A549 (cell line): ENCODE data around the gene TCHP. TPM values are rescaled to one million over a fixed set of nuclear protein-coding genes. Genes with fewer than 3 reads are reported as not detected.

Source experiments
- ATAC-seq, 2 experiments: fragments of 200-7000 bp in 1 of 2; fragments of >200 bp in 1 of 2; cut with Nextera tagmentation in 1 of 2; cut with Tn5 transposase in 1 of 2; 3 replicates each; pipeline versions ENCODE4 v1.8.0 to v1.9.1; 2018 to 2020; ENCODE audit warnings: mild to moderate bottlenecking in 1 of 2, moderate library complexity in 1 of 2
- CTCF ChIA-PET: fragments of 300-600 bp; sonication (Branson Sonifier 250); formaldehyde crosslinking; extraction: SDS; loops from one replicate; lab custom pipeline; 2021; ENCODE audit warnings: antibody characterized with exemption, inconsistent platforms; lab: Yijun Ruan, JAX
- POLR2A ChIA-PET: fragments of 350-600 bp; formaldehyde crosslinking; extraction: SDS; loops from one replicate; lab custom pipeline; 2021; ENCODE audit warnings: antibody characterized with exemption, inconsistent platforms; lab: Yijun Ruan, JAX
- DNase-seq, 2 experiments: peaks; one replicate each; pipeline versions ENCODE4 v3.0.0 to v3.0.0-alpha.2; 2011 to 2016; ENCODE audit warnings: low read depth in 1 of 2, low spot score in 1 of 2
- FAIRE-seq: peaks from 2 replicates; lab custom pipeline; 2011; peaks lifted over from hg19 to GRCh38; lab: Jason Lieb, UNC
- H3K27ac ChIP-seq, 2 experiments: fragments of >200 bp; sonication (Bioruptor Twin); formaldehyde crosslinking; 3 replicates each; pipeline ENCODE4 v1.5.1; 2016 to 2017
- H3K4me1 ChIP-seq: fragments of >200 bp; sonication (Bioruptor Twin); formaldehyde crosslinking; 3 replicates; pipeline ENCODE4 v1.6.1; 2016
- H3K4me2 ChIP-seq: fragments of >200 bp; sonication (Bioruptor Twin); formaldehyde crosslinking; 3 replicates; pipeline ENCODE4 v1.6.1; 2016
- H3K4me3 ChIP-seq: fragments of >200 bp; sonication (Bioruptor Twin); formaldehyde crosslinking; 3 replicates; pipeline ENCODE4 v1.5.1; 2016
- H3K9me3 ChIP-seq: fragments of >200 bp; sonication (Bioruptor Twin); formaldehyde crosslinking; 3 replicates; pipeline ENCODE4 v1.6.1; 2016
- CHD2 ChIP-seq: fragments of 150-350 bp; IDR thresholded peaks from 2 replicates; pipeline ENCODE4 v1.6.1; 2014; ENCODE audit warnings: low read length; ENCODE audit not compliant: partially characterized antibody
- CHD4 ChIP-seq: fragments of 200-600 bp; sonication (generic); IDR thresholded peaks from 2 replicates; pipeline ENCODE4 v1.6.1; 2016; ENCODE audit warnings: antibody characterized with exemption, mild to moderate bottlenecking, borderline replicate concordance
- EHF ChIP-seq: fragments of 250-450 bp; sonication (Bioruptor Pico); IDR thresholded peaks from 2 replicates; pipeline ENCODE4 v1.5.0; 2020; ENCODE audit warnings: mild to moderate bottlenecking
- EHMT2 ChIP-seq: fragments of 200-600 bp; sonication (generic); IDR thresholded peaks from 2 replicates; pipeline ENCODE4 v1.6.1; 2016; ENCODE audit warnings: antibody characterized with exemption, low read depth, mild to moderate bottlenecking, moderate library complexity
- ESRRA ChIP-seq: fragments of 150-350 bp; IDR thresholded peaks from 2 replicates; pipeline ENCODE4 v1.6.1; 2014; ENCODE audit warnings: mild to moderate bottlenecking, low read length, borderline replicate concordance
- FOSB ChIP-seq: fragments of 250-450 bp; sonication (Bioruptor Pico); IDR thresholded peaks from 2 replicates; pipeline ENCODE4 v1.5.0; 2020; ENCODE audit warnings: mild to moderate bottlenecking, moderate library complexity
- FOXS1 ChIP-seq: fragments of 250-450 bp; sonication (Bioruptor Pico); IDR thresholded peaks from 2 replicates; pipeline ENCODE4 v1.5.0; 2020; ENCODE audit warnings: mild to moderate bottlenecking, moderate library complexity
- GATA3 ChIP-seq: IDR thresholded peaks from 2 replicates; pipeline ENCODE4 v1.6.1; 2012; ENCODE audit warnings: borderline replicate concordance
- HDAC2 ChIP-seq: fragments of 200-600 bp; sonication (generic); IDR thresholded peaks from 2 replicates; pipeline ENCODE4 v1.6.1; 2016
- HEYL ChIP-seq: fragments of 250-450 bp; sonication (Bioruptor Pico); IDR thresholded peaks from 2 replicates; pipeline ENCODE4 v1.8.0; 2021; ENCODE audit warnings: mild to moderate bottlenecking, moderate library complexity
- HOXB5 ChIP-seq: fragments of 250-450 bp; sonication (Bioruptor Pico); IDR thresholded peaks from 2 replicates; pipeline ENCODE4 v1.5.0; 2020; ENCODE audit warnings: mild to moderate bottlenecking, moderate library complexity
- KDM1A ChIP-seq: fragments of 200-600 bp; sonication (generic); IDR thresholded peaks from 2 replicates; pipeline ENCODE4 v1.6.1; 2016; ENCODE audit warnings: low read depth, mild to moderate bottlenecking
- MAZ ChIP-seq: fragments of 150-350 bp; IDR thresholded peaks from 2 replicates; pipeline ENCODE4 v1.6.1; 2014; ENCODE audit warnings: antibody characterized with exemption, low read depth, low read length, borderline replicate concordance
- MYC ChIP-seq: IDR thresholded peaks from 2 replicates; pipeline ENCODE4 v1.6.1; 2012; ENCODE audit warnings: mild to moderate bottlenecking, inconsistent platforms, low read length, improper control_type of control experiment, borderline replicate concordance
- NR3C1 ChIP-seq: fragments of >200 bp; sonication (Bioruptor Twin); formaldehyde crosslinking; IDR thresholded peaks from 3 replicates; pipeline ENCODE4 v1.6.1; 2017
- RCOR1 ChIP-seq: fragments of 150-350 bp; IDR thresholded peaks from 2 replicates; pipeline ENCODE4 v1.6.1; 2014; ENCODE audit warnings: antibody characterized with exemption, low read length, low read depth
- RFX5 ChIP-seq: fragments of 450-650 bp; IDR thresholded peaks from 2 replicates; pipeline ENCODE4 v1.7.1; 2014; ENCODE audit warnings: antibody characterized with exemption, mild to moderate bottlenecking, moderate library complexity
- SMC3 ChIP-seq: fragments of >200 bp; sonication (Bioruptor Twin); formaldehyde crosslinking; IDR thresholded peaks from 3 replicates; pipeline ENCODE4 v1.6.1; 2018; ENCODE audit warnings: inconsistent platforms
- SREBF2 ChIP-seq: fragments of 450-650 bp; IDR thresholded peaks from 2 replicates; pipeline ENCODE4 v1.6.1; 2014; ENCODE audit warnings: mild to moderate bottlenecking, moderate library complexity
- TP53 ChIP-seq: fragments of 250-450 bp; sonication (Bioruptor Pico); IDR thresholded peaks from 2 replicates; pipeline ENCODE4 v1.5.0; 2021; ENCODE audit warnings: mild to moderate bottlenecking, moderate library complexity
- WGBS: methylation state at CpG from one replicate; pipeline ENCODE4 v1.1.6; 2017; ENCODE audit errors: missing lambda C conversion rate; 5-methylcytosine and 5-hydroxymethylcytosine counted together
- polyA plus RNA-seq, 4 experiments: library from polyadenylated mRNA; depleted of rRNA in 3 of 4; stranded (reverse); fragments of >200 nt; fragmentation: RNase III in 1 of 4; extraction: RNeasy Plus Mini Kit Qiagen cat#74134 plus additional on column Dnase treatment in 1 of 4; gene quantifications; 2 replicates in 3 of 4; 3 replicates in 1 of 4; pipeline ENCODE4 v1.2.3, GENCODE V29; 2011 to 2017
- TF ChIP-seq, protein P1 (sequence below): IDR thresholded peaks from 2 replicates; pipeline ENCODE4 v1.6.1; 2012; ENCODE audit warnings: low read depth, borderline replicate concordance
- TF ChIP-seq, protein P2 (sequence below): fragments of >200 bp; sonication (Bioruptor Twin); formaldehyde crosslinking; IDR thresholded peaks from 3 replicates; pipeline ENCODE4 v1.5.1; 2016
- TF ChIP-seq, protein P3 (sequence below): IDR thresholded peaks from 2 replicates; pipeline ENCODE4 v1.6.1; 2012
- TF ChIP-seq, protein P4 (sequence below): fragments of 150-350 bp; IDR thresholded peaks from 2 replicates; pipeline ENCODE4 v1.6.1; 2014; ENCODE audit warnings: low read depth, mild to moderate bottlenecking, low read length

TCHP gene
- polyA plus RNA-seq, 2 of the 4 experiments (the other 2 are of a cell fraction), result 18.4 to 33.4 TPM

DNA sequence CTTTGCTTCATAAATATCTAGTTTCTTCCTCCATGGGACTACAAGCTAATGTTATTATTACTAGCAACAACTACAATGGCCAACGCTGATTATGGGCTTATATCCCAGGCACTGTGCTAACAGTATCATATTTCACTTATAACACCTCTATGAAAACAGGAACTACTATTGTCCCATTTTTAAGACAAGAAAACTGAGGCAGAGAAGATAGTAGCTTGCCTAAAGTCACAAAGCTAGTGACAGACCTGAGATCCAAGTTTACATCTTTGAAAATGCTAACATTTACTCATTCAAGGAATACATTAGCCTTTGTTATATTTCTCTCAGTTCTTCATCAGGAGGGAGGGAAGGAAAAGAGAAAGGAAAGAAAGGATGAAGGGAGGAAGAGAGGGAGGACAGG lies 63.3 kb downstream of the TCHP start:
- no peak for FAIRE-seq
- no peaks in the 10 kb centered on the region for H3K9me3 ChIP-seq
- H3K4me1 ChIP-seq, result no peaks in the 10 kb centered on the region
- H3K4me3 ChIP-seq, result no peak overlapping the region
- H3K4me2 ChIP-seq, result no peak overlapping the region
- no peak overlapping the region for H3K27ac ChIP-seq
- CTCF ChIA-PET, result interaction anchor here (0.9 kb wide), 1 partner anchor 20 kb away, joined by 3 read pairs; no protein-coding TSS in a partner anchor
- TF ChIP-seq TP53 (CRISPR knock-in tag) (no peak), MYC (no peak), ESRRA (no peak), HOXB5 (CRISPR knock-in tag) (no peak), CHD4 (no peak), FOSB (no peak), EHMT2 (no peak), NR3C1 (no peak), SMC3 (no peak), EHF (CRISPR knock-in tag) (no peak), RCOR1 (no peak), HEYL (CRISPR knock-in tag) (no peak), GATA3 (no peak), RFX5 (no peak), MAZ (no peak)
- TF ChIP-seq, protein P1, sequence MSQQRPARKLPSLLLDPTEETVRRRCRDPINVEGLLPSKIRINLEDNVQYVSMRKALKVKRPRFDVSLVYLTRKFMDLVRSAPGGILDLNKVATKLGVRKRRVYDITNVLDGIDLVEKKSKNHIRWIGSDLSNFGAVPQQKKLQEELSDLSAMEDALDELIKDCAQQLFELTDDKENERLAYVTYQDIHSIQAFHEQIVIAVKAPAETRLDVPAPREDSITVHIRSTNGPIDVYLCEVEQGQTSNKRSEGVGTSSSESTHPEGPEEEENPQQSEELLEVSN, result no peak
- TF ChIP-seq, protein P2, sequence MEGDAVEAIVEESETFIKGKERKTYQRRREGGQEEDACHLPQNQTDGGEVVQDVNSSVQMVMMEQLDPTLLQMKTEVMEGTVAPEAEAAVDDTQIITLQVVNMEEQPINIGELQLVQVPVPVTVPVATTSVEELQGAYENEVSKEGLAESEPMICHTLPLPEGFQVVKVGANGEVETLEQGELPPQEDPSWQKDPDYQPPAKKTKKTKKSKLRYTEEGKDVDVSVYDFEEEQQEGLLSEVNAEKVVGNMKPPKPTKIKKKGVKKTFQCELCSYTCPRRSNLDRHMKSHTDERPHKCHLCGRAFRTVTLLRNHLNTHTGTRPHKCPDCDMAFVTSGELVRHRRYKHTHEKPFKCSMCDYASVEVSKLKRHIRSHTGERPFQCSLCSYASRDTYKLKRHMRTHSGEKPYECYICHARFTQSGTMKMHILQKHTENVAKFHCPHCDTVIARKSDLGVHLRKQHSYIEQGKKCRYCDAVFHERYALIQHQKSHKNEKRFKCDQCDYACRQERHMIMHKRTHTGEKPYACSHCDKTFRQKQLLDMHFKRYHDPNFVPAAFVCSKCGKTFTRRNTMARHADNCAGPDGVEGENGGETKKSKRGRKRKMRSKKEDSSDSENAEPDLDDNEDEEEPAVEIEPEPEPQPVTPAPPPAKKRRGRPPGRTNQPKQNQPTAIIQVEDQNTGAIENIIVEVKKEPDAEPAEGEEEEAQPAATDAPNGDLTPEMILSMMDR, result no peak
- TF ChIP-seq, protein P3, sequence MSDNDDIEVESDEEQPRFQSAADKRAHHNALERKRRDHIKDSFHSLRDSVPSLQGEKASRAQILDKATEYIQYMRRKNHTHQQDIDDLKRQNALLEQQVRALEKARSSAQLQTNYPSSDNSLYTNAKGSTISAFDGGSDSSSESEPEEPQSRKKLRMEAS, result no peak
- no peak for ATAC-seq
- WGBS, result 89% methylated on average over 1 of the region's 1 CpG
- DNase-seq, result no peak
- POLR2A ChIA-PET, result no interaction called here

DNA sequence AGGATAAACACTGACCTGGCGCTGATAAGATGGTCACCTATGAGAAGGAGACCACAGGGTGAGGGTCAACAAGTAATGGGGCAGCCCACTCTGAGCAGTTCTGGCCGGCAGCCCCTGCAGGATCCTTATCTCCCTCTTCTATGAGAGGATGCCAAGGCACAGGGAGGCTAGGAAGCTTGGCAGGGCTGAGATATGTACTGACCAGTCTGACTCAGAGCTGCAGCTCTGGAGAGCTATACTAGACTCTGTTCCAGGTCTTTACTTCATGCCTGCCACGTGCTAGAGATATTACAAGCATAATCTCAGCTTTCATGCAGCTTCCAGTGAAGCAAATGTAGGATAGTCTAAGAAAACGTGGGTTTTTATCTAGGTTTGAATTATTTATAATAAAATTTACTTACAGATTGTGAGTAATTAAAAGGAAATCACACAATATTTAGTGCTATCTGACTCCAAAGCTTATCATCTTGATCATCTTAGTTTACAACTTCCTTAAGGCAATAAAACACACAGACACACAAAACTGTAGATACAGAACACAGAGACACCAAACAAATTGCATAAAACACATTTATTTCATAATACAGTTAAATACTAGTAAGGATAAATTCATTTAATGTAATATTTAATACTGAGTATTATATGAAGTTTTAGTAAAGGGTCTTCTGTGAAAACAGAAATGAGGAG lies 63.8 kb downstream of the TCHP start:
- WGBS, result 79% methylated on average over 4 of the region's 4 CpGs
- H3K4me3 ChIP-seq, result no peak overlapping the region
- TF ChIP-seq FOXS1 (CRISPR knock-in tag) (no peak), HOXB5 (CRISPR knock-in tag) (no peak), HDAC2 (no peak), SREBF2 (no peak), KDM1A (no peak), GATA3 (no peak), CHD2 (no peak)
- TF ChIP-seq, protein P3, result no peak
- TF ChIP-seq, protein P4, sequence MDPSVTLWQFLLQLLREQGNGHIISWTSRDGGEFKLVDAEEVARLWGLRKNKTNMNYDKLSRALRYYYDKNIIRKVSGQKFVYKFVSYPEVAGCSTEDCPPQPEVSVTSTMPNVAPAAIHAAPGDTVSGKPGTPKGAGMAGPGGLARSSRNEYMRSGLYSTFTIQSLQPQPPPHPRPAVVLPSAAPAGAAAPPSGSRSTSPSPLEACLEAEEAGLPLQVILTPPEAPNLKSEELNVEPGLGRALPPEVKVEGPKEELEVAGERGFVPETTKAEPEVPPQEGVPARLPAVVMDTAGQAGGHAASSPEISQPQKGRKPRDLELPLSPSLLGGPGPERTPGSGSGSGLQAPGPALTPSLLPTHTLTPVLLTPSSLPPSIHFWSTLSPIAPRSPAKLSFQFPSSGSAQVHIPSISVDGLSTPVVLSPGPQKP, result no peak
- H3K9me3 ChIP-seq, result no peaks in the 10 kb centered on the region
- H3K27ac ChIP-seq, result no peak overlapping the region
- H3K4me1 ChIP-seq, result no peaks in the 10 kb centered on the region
- ChIA-PET CTCF (interaction anchor here (0.8 to 0.9 kb wide), 2 partner anchors 19 to 36 kb away, joined by 3 read pairs; no protein-coding TSS in a partner anchor), POLR2A (no interaction called here)
- FAIRE-seq (no peak), ATAC-seq (no peak), DNase-seq (no peak)
- H3K4me2 ChIP-seq, result no peak overlapping the region
